ENCODE measurements around the gene LGALSL.

DNA sequence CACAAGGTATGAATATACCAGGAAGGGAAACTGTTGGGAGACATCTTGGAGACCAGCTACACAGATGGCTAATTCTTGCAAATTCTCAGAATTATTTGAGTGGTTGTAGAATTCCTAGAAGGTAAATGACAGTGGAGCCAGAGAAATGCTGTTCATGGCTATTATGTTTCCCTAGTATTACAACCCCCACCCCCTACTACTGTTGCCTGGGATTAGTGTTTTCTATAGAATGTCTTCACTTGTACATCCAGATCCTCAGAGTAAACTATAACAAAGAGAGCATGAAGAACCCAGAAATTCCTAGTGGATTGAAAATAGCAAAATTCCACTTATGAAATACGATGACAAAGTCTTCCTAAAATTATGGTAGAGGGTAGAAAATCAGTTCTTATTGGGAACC is 15.3 kb downstream of the LGALSL start:
- TF ChIP-seq, protein P1, sequence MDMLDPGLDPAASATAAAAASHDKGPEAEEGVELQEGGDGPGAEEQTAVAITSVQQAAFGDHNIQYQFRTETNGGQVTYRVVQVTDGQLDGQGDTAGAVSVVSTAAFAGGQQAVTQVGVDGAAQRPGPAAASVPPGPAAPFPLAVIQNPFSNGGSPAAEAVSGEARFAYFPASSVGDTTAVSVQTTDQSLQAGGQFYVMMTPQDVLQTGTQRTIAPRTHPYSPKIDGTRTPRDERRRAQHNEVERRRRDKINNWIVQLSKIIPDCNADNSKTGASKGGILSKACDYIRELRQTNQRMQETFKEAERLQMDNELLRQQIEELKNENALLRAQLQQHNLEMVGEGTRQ (IDR thresholded peaks at IDR 0.05) = no peak
- TF ChIP-seq POLR2AphosphoS2 (conservative IDR thresholded peaks at IDR 0.05; ENCODE audit: low read length) = no peak
- TF ChIP-seq, protein P2, sequence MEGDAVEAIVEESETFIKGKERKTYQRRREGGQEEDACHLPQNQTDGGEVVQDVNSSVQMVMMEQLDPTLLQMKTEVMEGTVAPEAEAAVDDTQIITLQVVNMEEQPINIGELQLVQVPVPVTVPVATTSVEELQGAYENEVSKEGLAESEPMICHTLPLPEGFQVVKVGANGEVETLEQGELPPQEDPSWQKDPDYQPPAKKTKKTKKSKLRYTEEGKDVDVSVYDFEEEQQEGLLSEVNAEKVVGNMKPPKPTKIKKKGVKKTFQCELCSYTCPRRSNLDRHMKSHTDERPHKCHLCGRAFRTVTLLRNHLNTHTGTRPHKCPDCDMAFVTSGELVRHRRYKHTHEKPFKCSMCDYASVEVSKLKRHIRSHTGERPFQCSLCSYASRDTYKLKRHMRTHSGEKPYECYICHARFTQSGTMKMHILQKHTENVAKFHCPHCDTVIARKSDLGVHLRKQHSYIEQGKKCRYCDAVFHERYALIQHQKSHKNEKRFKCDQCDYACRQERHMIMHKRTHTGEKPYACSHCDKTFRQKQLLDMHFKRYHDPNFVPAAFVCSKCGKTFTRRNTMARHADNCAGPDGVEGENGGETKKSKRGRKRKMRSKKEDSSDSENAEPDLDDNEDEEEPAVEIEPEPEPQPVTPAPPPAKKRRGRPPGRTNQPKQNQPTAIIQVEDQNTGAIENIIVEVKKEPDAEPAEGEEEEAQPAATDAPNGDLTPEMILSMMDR (IDR thresholded peaks at IDR 0.05) = no peak
- TF ChIP-seq, protein P3, sequence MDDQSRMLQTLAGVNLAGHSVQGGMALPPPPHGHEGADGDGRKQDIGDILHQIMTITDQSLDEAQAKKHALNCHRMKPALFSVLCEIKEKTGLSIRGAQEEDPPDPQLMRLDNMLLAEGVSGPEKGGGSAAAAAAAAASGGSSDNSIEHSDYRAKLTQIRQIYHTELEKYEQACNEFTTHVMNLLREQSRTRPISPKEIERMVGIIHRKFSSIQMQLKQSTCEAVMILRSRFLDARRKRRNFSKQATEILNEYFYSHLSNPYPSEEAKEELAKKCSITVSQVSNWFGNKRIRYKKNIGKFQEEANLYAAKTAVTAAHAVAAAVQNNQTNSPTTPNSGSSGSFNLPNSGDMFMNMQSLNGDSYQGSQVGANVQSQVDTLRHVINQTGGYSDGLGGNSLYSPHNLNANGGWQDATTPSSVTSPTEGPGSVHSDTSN (IDR thresholded peaks at IDR 0.05) = no peak
- TF ChIP-seq, protein P4, sequence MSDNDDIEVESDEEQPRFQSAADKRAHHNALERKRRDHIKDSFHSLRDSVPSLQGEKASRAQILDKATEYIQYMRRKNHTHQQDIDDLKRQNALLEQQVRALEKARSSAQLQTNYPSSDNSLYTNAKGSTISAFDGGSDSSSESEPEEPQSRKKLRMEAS (IDR thresholded peaks at IDR 0.05) = no peak
- no peak for TF ChIP-seq RFX5 (IDR thresholded peaks at IDR 0.05)
- no peak for TF ChIP-seq BHLHE40 (IDR thresholded peaks at IDR 0.05; ENCODE audit: low read depth, low read length)
- TF ChIP-seq POLR2A (IDR thresholded peaks at IDR 0.05; ENCODE audit: low read length) = no peak
- TF ChIP-seq ESRRA (IDR thresholded peaks at IDR 0.05; ENCODE audit: borderline replicate concordance, low read length) = no peak
- TF ChIP-seq CHD2 (IDR thresholded peaks at IDR 0.05; ENCODE audit: low read length, partially characterized antibody) = no peak
- TF ChIP-seq MAFK (IDR thresholded peaks at IDR 0.05; ENCODE audit: partially characterized antibody) = no peak
- no peak for TF ChIP-seq EP300 (IDR thresholded peaks at IDR 0.05)
- no peak for TF ChIP-seq RAD21 (conservative IDR thresholded peaks at IDR 0.05 in 1 of 2, IDR thresholded peaks at IDR 0.05 in 1 of 2)
- TF ChIP-seq, protein P5, sequence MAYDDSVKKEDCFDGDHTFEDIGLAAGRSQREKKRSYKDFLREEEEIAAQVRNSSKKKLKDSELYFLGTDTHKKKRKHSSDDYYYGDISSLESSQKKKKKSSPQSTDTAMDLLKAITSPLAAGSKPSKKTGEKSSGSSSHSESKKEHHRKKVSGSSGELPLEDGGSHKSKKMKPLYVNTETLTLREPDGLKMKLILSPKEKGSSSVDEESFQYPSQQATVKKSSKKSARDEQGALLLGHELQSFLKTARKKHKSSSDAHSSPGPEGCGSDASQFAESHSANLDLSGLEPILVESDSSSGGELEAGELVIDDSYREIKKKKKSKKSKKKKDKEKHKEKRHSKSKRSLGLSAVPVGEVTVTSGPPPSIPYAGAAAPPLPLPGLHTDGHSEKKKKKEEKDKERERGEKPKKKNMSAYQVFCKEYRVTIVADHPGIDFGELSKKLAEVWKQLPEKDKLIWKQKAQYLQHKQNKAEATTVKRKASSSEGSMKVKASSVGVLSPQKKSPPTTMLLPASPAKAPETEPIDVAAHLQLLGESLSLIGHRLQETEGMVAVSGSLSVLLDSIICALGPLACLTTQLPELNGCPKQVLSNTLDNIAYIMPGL (CRISPR knock-in tag; IDR thresholded peaks at IDR 0.05; ENCODE audit: borderline replicate concordance) = no peak

Data from A549 (cell line).